Neural progenitor cell (in vitro differentiated cells): Measurements from ENCODE around the gene PEX7. TPM values are rescaled to one million over a fixed set of nuclear protein-coding genes. Genes with fewer than 3 reads are reported as not detected.
"Not testable (repeated sequence)": the region's sequence is repeated elsewhere in the genome, so short reads cannot be mapped to it uniquely, and the experiment has no call there.

Source experiments
- DNase-seq: peaks from one replicate; pipeline ENCODE4 v3.0.0-alpha.2; 2016; ENCODE audit warnings: low spot score
- H2AFZ ChIP-seq: fragments of 200-600 bp; sonication (generic); replicated peaks from 2 replicates; pipeline ENCODE4 v1.6.1; 2016; ENCODE audit warnings: antibody characterized with exemption
- H3F3A ChIP-seq: fragments of 200-600 bp; sonication (generic); 2 replicates; pipeline ENCODE4 v1.6.1; 2016; ENCODE audit warnings: antibody characterized with exemption, low read depth
- H3K27ac ChIP-seq: fragments of 200-600 bp; sonication (generic); 2 replicates; pipeline ENCODE4 v1.5.1; 2016; ENCODE audit warnings: mild to moderate bottlenecking
- H3K27me3 ChIP-seq: fragments of 200-600 bp; sonication (generic); 2 replicates; pipeline ENCODE4 v1.6.1; 2016; ENCODE audit warnings: mild to moderate bottlenecking, moderate library complexity
- H3K36me3 ChIP-seq: fragments of 200-600 bp; sonication (generic); 2 replicates; pipeline ENCODE4 v1.5.1; 2016
- H3K4me1 ChIP-seq: fragments of 200-600 bp; sonication (generic); 2 replicates; pipeline ENCODE4 v1.6.1; 2016; ENCODE audit warnings: mixed run types
- H3K4me2 ChIP-seq: fragments of 200-600 bp; sonication (generic); 2 replicates; pipeline ENCODE4 v1.6.1; 2016
- H3K4me3 ChIP-seq: fragments of 200-600 bp; sonication (generic); 2 replicates; pipeline ENCODE4 v1.5.1; 2016
- H3K79me2 ChIP-seq: fragments of 200-600 bp; sonication (generic); 2 replicates; pipeline ENCODE4 v1.6.1; 2016; ENCODE audit warnings: low read depth
- H3K9ac ChIP-seq: fragments of 200-600 bp; sonication (generic); 2 replicates; pipeline ENCODE4 v1.6.1; 2016
- H3K9me3 ChIP-seq: fragments of 200-600 bp; sonication (generic); 2 replicates; pipeline ENCODE4 v1.5.1; 2016; ENCODE audit warnings: low read depth
- H4K20me1 ChIP-seq: fragments of 200-600 bp; sonication (generic); 2 replicates; pipeline ENCODE4 v1.6.1; 2016; ENCODE audit warnings: low read depth
- H3K27ac Mint-ChIP-seq: 3 replicates; pipeline ENCODE4 v1.8.0; 2021; ENCODE audit warnings: mixed read lengths
- H3K27me3 Mint-ChIP-seq: 2 replicates; pipeline ENCODE4 v1.8.0; 2022; ENCODE audit warnings: low read depth, mild to moderate bottlenecking, inconsistent platforms, moderate library complexity, mixed read lengths; ENCODE audit not compliant: insufficient read depth
- H3K36me3 Mint-ChIP-seq: 3 replicates; pipeline ENCODE4 v1.8.0; 2021; ENCODE audit warnings: mixed read lengths
- H3K4me1 Mint-ChIP-seq: 3 replicates; pipeline ENCODE4 v1.8.0; 2021; ENCODE audit warnings: mixed read lengths
- H3K4me3 Mint-ChIP-seq: 3 replicates; pipeline ENCODE4 v1.8.0; 2021; ENCODE audit warnings: mild to moderate bottlenecking, moderate library complexity, mixed read lengths
- H3K9me3 Mint-ChIP-seq: 3 replicates; pipeline ENCODE4 v1.8.0; 2020; ENCODE audit warnings: mixed read lengths
- EZH2 ChIP-seq: fragments of 200-600 bp; sonication (generic); IDR thresholded peaks from 2 replicates; pipeline ENCODE4 v1.6.1; 2017; ENCODE audit warnings: antibody characterized with exemption, mild to moderate bottlenecking, moderate library complexity
- EZH2phosphoT487 ChIP-seq: fragments of 200-600 bp; sonication (generic); IDR thresholded peaks from 2 replicates; pipeline ENCODE4 v1.6.1; 2017; ENCODE audit warnings: antibody characterized with exemption
- total RNA-seq: library from RNA; depleted of rRNA; stranded (reverse); fragments of >200 nt; gene quantifications from 2 replicates; pipeline ENCODE4 v1.2.3, GENCODE V29; 2015; ENCODE audit warnings: low replicate concordance
- TF ChIP-seq, protein P1 (sequence below): fragments of 200-600 bp; sonication (generic); IDR thresholded peaks from 2 replicates; pipeline ENCODE4 v1.5.1; 2017; ENCODE audit warnings: antibody characterized with exemption, mild to moderate bottlenecking

The PEX7 gene
- total RNA-seq, 1 donor from 2014 or later = 16.9 TPM

DNA sequence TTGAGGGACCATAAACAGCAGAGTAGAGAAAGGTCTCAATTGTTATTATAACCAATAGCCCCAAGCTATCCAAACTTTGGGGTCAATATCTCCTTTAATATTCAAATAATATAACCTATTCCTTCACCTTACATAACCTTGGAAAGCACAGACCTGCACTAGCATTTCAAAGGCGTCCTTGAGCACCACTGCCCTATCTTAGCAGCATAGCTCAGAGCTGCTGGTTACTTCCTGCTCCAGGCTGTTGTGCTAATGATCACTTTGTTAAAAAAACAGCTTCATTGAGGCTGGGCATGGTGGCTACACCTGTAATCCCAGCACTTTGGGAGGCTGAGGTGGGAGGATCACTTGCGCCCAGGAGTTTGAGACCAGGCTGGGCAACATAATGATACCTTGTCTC lies 110.2 kb downstream of the PEX7 start:
- no peak overlapping the region for H3K27ac Mint-ChIP-seq
- no peaks in the 10 kb centered on the region for H4K20me1 ChIP-seq

DNA sequence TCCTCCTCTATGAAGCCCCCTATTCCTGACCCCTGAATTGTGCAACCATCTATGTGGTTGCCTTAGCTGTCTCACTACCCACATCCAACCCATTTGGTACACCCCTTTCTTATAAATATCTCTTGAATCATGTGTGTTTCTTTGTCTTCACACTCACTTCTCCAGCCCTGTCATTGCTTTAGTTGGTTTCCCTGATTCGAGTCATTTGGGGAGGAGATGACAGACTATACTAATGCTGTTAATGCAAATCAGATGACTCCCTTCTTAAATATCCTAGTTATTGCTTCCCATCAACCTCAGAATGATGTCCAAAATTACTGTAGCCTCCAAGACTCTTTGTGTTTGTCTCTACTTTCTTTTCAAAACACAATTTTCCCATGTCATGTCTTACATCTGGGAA lies 122.7 kb downstream of the PEX7 start:
- Histone ChIP-seq H2AFZ (no peak overlapping the region), H3K27me3 (no peaks in the 10 kb centered on the region), H3K4me1 (peaks cover 15% of the 10 kb centered on the region), H3K27ac (no peak overlapping the region), H3K36me3 (no peaks in the 10 kb centered on the region), H3K79me2 (no peaks in the 10 kb centered on the region), H3K4me3 (no peak overlapping the region), H4K20me1 (no peaks in the 10 kb centered on the region), H3K9me3 (no peaks in the 10 kb centered on the region), H3K4me2 (no peak overlapping the region), H3K9ac (no peak overlapping the region), H3F3A (no peaks in the 10 kb centered on the region)
- H3K9me3 Mint-ChIP-seq = peaks cover 5% of the 10 kb centered on the region
- peaks cover 3% of the 10 kb centered on the region for H3K27me3 Mint-ChIP-seq
- DNase-seq = no peak
- peaks cover 5% of the 10 kb centered on the region for H3K4me1 Mint-ChIP-seq
- no peaks in the 10 kb centered on the region for H3K36me3 Mint-ChIP-seq
- no peak for TF ChIP-seq EZH2phosphoT487
- no peak for TF ChIP-seq EZH2
- TF ChIP-seq, protein P1, sequence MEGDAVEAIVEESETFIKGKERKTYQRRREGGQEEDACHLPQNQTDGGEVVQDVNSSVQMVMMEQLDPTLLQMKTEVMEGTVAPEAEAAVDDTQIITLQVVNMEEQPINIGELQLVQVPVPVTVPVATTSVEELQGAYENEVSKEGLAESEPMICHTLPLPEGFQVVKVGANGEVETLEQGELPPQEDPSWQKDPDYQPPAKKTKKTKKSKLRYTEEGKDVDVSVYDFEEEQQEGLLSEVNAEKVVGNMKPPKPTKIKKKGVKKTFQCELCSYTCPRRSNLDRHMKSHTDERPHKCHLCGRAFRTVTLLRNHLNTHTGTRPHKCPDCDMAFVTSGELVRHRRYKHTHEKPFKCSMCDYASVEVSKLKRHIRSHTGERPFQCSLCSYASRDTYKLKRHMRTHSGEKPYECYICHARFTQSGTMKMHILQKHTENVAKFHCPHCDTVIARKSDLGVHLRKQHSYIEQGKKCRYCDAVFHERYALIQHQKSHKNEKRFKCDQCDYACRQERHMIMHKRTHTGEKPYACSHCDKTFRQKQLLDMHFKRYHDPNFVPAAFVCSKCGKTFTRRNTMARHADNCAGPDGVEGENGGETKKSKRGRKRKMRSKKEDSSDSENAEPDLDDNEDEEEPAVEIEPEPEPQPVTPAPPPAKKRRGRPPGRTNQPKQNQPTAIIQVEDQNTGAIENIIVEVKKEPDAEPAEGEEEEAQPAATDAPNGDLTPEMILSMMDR = no peak
- H3K27ac Mint-ChIP-seq = no peak overlapping the region
- no peak overlapping the region for H3K4me3 Mint-ChIP-seq

More for the DNA sequence above, 110.2 kb downstream of the PEX7 start:
- Histone ChIP-seq H3K79me2 (no peaks in the 10 kb centered on the region), H3K4me3 (no peak overlapping the region), H3K27me3 (no peaks in the 10 kb centered on the region), H2AFZ (no peak overlapping the region), H3K9ac (no peak overlapping the region), H3K27ac (no peak overlapping the region), H3K9me3 (no peaks in the 10 kb centered on the region), H3F3A (no peaks in the 10 kb centered on the region), H3K4me2 (no peak overlapping the region), H3K4me1 (no peaks in the 10 kb centered on the region), H3K36me3 (no peaks in the 10 kb centered on the region)
- no peaks in the 10 kb centered on the region for H3K36me3 Mint-ChIP-seq
- H3K4me1 Mint-ChIP-seq = no peaks in the 10 kb centered on the region
- DNase-seq = no peak
- H3K9me3 Mint-ChIP-seq = peaks cover 2% of the 10 kb centered on the region
- H3K4me3 Mint-ChIP-seq = no peak overlapping the region
- no peak for TF ChIP-seq EZH2
- H3K27me3 Mint-ChIP-seq = peaks cover 6% of the 10 kb centered on the region

DNA sequence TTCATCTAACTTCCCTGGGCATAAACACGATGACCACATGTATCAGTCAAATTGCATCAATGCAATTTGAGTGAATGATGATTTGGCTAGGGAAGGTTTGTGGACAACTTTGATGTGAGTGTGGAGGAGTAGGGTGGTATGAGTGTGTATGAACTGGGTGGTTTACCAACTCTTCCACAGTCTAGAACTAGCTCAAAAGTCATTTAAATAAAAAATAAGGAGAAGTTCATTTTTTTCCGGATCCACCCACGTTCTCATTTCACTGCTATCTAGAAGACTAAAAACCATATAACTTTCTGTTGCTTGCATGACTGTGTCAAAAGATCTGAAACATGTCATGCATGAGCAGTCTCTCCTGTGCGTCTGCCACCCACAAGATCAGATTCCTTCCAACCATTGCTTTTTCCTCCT lies 123.3 kb downstream of the PEX7 start:
- H3K27ac ChIP-seq = no peak overlapping the region
- H2AFZ ChIP-seq = no peak overlapping the region
- DNase-seq = no peak
- TF ChIP-seq, protein P1 = no peak
- TF ChIP-seq EZH2 = no peak
- no peak for TF ChIP-seq EZH2phosphoT487
- Mint-ChIP-seq H3K4me1 (peaks cover 5% of the 10 kb centered on the region), H3K27me3 (peaks cover 3% of the 10 kb centered on the region), H3K9me3 (peaks cover 5% of the 10 kb centered on the region), H3K4me3 (no peak overlapping the region), H3K36me3 (no peaks in the 10 kb centered on the region), H3K27ac (no peak overlapping the region)
- H3K4me1 ChIP-seq = peaks cover 15% of the 10 kb centered on the region
- H3K4me2 ChIP-seq = no peak overlapping the region
- no peak overlapping the region for H3K4me3 ChIP-seq
- no peaks in the 10 kb centered on the region for H3K27me3 ChIP-seq
- H3K36me3 ChIP-seq = no peaks in the 10 kb centered on the region
- H3K9me3 ChIP-seq = no peaks in the 10 kb centered on the region
- H4K20me1 ChIP-seq = no peaks in the 10 kb centered on the region
- H3F3A ChIP-seq = no peaks in the 10 kb centered on the region
- H3K79me2 ChIP-seq = no peaks in the 10 kb centered on the region
- H3K9ac ChIP-seq = no peak overlapping the region

DNA sequence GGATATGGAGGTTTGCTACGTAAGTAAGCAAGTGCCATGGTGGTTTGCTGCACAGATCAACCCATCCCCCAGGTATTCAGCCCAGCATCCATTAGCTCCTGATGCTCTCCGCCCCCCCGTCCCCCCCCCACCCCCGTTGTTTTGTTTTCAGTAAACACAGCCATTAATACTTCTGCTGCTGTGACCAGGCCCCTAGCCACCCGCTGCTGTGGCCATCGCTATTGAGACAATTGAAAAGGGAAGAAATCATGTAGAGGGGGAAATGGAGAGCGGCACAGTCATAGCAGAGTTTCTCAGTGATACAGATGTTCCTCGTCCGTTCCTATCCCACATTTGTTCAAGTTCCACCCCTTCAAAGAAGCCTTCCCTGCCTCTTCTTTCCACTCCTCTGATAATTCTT lies 124.6 kb downstream of the PEX7 start:
- Histone ChIP-seq H3K27ac (no peak overlapping the region), H3F3A (no peaks in the 10 kb centered on the region), H3K9me3 (no peaks in the 10 kb centered on the region), H3K9ac (no peak overlapping the region), H3K27me3 (no peaks in the 10 kb centered on the region), H3K4me3 (no peak overlapping the region), H3K79me2 (no peaks in the 10 kb centered on the region), H3K4me1 (peaks cover 15% of the 10 kb centered on the region), H3K36me3 (no peaks in the 10 kb centered on the region), H4K20me1 (no peaks in the 10 kb centered on the region), H3K4me2 (peak overlapping the region; percentile 62), H2AFZ (peak overlapping the region; percentile 93)
- H3K4me1 Mint-ChIP-seq = peaks cover 5% of the 10 kb centered on the region
- no peaks in the 10 kb centered on the region for H3K36me3 Mint-ChIP-seq
- H3K9me3 Mint-ChIP-seq = peaks cover 5% of the 10 kb centered on the region
- DNase-seq = no peak
- TF ChIP-seq EZH2 = no peak
- TF ChIP-seq, protein P1 = no peak
- no peak for TF ChIP-seq EZH2phosphoT487
- H3K27me3 Mint-ChIP-seq = peaks cover 3% of the 10 kb centered on the region
- H3K4me3 Mint-ChIP-seq = no peak overlapping the region
- no peak overlapping the region for H3K27ac Mint-ChIP-seq

DNA sequence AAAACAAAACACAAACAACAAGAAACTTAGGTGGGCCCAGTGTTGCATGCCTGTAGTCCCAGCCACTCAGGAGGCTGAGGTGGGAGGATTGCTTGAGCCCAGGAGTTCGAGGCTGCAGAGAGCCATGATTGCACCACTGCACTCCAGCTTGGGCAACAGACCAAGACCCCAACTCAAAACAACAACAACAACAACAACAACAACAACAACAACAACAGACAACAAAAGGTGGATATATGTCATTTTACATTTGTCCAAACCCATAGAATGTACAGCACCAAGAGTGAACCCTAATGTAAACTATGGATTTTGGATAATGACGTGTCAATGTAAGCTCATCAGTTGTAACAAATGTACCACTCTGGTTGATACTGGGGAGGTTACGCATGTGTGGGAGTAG lies 127.6 kb downstream of the PEX7 start:
- DNase-seq, H3K4me3 ChIP-seq, H3K36me3 ChIP-seq, H3K4me1 Mint-ChIP-seq, H3K4me3 Mint-ChIP-seq, H3K27ac ChIP-seq, H3K4me2 ChIP-seq, H3K9ac ChIP-seq, H3K27ac Mint-ChIP-seq, H3K36me3 Mint-ChIP-seq, H2AFZ ChIP-seq, H3K9me3 ChIP-seq, H3K79me2 ChIP-seq, H3K27me3 ChIP-seq, H4K20me1 ChIP-seq, H3K27me3 Mint-ChIP-seq, H3K9me3 Mint-ChIP-seq, H3F3A ChIP-seq: not testable (repeated sequence)
- peaks cover 15% of the 10 kb centered on the region for H3K4me1 ChIP-seq
